Retinal pigment epithelial cell (primary cell): ENCODE measurements around the gene CARS2.

Source experiments
- DNase-seq: peaks from one replicate; pipeline ENCODE4 v3.0.0-alpha.2; 2010; ENCODE audit warnings: low read depth
- H3K4me3 ChIP-seq: 2 replicates; pipeline ENCODE4 v1.5.1; 2011; ENCODE audit warnings: mild to moderate bottlenecking, low read length, control low read depth, moderate library complexity
- CTCF ChIP-seq: conservative IDR thresholded peaks from 2 replicates; pipeline ENCODE4 v1.5.1; 2011; ENCODE audit warnings: low read depth, low read length, control low read depth, inconsistent platforms

CARS2 gene

DNA sequence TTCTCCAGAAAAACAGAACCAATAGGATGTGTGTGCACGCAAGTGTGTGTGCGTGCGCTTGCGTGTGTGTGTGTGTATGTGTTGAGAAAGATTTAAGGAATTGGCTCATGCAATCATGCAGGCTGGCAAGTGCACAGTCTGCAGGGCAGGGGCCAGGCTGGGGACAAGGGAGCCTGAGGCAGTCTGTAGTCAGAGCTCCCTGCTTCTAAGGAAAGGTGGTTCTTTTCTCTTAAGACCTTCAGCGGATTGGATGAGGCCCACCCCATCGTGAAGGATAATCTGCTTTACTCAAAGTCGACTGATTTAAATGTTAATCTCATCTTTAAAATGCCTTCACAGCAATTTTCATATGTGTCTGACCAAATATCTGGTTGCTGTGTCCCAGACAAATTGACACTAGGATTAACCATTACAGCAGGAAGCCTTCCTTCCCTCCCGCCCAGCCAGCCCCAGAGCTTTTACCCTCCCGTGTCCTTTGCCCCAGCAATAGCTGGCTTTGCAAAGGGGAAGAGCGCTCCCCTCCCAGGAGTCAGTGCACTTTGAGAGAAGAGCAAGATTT is 105.6 kb downstream of the CARS2 start:
- TF ChIP-seq CTCF: no peak
- no peak overlapping the region for H3K4me3 ChIP-seq
- no peak for DNase-seq

GRCh38 chr13:110597041-110597689 is 108.8 kb downstream of the CARS2 start:
- no peak overlapping the region for H3K4me3 ChIP-seq
- TF ChIP-seq CTCF: no peak
- no peak for DNase-seq

- DNase-seq: no peak
- peak; percentile 62 for TF ChIP-seq CTCF
- no peak overlapping the region for H3K4me3 ChIP-seq
Observed at GRCh38 chr13:110593430-110594130, 112.3 kb downstream of the CARS2 start.

DNA sequence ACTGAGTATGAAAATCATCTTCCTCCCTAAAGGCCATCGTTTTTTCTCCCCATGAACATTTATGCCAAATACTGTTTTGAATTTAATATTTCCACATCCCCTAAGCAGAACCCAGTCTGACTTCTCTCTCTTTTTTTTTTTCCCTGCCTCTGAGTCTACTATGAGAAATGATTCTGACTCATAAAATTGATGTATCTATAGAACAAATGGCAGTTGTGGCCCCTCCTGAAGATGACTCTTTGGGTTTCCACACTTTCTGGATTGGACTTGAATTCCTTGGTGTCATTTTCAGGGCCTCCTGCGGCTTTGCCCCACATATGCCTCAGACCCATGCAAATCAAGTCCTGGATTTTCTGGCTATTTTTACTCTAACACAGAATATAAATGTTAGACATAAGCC is 113.3 kb downstream of the CARS2 start:
- DNase-seq: no peak
- no peak overlapping the region for H3K4me3 ChIP-seq
- no peak for TF ChIP-seq CTCF
